Measurements from ENCODE around the gene RBM20.
"Not testable (repeated sequence)": the region's sequence is repeated elsewhere in the genome, so short reads cannot be mapped to it uniquely, and the experiment has no call there.

The RBM20 gene

DNA sequence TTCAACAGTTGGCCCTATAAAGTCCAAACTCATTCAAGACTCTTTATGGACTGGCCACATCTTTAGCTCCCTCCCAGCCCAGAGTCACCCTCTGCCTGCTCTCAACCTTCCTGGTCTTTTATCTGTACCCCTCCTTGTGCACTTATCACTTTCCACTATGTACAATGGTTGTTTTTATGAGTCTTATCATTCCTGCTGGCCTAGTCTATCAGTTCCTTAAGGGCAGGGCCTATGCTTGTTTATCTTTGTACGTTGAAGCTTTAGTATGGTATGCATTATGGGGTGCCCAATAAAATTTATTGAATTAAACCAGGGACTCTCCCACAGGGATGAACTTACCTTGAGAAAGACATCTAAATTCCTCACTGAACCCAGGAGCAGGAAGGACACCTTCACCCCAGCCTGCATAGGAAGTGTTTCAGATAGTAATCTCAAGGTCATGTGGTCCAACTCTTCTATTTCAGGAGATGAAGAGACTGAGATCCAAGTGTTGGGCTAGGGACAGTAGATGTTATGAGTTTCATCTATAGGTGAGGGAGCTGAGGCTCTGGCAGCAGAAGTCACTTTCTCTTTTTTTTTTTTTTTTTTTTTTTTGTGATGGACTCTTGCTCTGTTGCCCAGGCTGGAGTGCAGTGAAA, 214.3 kb downstream of the RBM20 start:
- DNase-seq: no peak

DNA sequence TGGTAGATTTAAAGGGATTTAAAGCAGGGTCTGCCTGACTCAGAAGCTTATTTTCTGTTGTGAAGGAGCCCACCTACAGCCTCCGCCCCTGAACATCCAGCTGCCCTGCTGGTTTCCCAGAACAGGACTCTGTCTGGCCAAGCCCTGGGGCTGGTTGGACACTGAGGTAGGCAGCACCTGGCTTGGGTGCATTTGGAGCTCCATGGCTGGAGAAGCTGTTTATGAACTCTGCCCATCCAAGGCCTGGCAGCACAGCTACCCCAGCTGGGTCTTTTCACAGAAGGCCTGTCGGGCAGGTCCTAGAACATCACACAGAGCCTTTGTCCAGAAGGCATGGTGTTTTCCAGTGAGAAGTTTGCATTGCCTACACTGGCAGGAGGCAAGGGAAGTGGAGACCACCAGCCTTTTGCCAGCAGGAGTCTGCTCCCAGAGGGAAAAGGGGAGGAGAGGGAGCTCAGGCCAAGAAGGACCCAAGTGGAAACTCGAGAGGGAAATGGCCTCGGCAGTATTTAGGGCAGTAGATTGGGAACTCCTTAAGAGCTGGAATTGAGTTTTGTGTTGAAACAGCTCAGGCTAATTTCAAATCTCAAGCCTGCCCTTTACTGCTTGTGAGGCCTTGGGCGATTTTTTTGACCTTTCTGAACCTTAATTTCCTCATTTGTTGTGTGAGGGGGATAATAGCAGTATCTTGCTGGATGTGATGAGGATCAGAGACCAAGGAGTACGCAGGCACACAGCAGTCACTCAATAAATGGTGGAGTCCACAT, 215.3 kb downstream of the RBM20 start:
- DNase-seq: no peak

DNA sequence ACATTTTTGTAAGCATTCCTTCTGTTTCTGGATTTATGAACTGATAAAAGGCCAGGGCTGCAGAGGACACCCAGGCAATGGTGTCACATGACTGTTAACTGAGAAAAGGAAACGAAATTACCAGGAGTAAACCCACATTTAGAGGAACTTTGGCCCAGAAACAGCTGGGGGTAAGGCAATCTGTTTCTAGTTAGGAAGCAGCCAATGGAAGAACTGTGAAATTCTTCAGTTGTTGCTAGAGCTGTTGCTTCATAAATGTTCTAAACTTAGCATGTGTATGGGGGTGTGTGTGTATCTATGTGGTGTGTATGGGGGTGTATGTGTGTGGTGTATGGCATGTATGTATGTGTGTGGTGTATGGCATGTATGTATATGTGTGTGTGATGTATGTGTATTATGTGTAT, 215.8 kb downstream of the RBM20 start:
- DNase-seq: no peak

DNA sequence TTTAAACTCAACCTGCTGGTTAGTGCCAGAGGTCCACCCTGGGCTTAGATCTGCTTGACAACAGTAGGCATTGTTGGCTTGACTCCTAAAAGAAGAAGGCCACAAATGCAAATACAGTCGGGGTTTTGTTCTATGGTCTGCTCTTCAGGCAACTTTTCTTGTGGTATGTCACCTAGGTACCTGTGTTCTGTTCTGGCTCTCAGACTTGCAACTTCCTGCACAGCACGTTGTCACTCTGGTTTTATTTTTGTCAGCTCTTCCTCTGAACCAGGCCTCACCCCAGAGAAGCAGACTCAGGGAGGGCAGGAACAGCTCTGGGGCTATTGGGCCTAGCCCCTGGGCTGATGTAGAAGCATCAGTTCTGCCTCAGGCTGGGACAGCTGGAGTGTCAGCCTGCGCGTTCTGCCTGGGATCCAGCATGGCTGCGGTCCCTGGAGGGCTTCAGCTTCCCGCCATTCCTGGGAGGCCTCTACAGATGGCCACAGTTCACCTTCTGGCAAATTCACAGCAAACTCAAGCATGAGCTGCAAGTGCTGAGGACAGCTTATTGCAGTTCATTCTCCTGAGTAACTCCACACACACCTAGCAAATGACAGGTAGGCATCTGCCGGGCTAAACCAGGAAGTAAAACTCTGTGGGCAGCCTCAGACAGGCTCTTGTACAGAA, 216.6 kb downstream of the RBM20 start:
- DNase-seq: peak in 1 of 2 experiments; percentile 18

DNA sequence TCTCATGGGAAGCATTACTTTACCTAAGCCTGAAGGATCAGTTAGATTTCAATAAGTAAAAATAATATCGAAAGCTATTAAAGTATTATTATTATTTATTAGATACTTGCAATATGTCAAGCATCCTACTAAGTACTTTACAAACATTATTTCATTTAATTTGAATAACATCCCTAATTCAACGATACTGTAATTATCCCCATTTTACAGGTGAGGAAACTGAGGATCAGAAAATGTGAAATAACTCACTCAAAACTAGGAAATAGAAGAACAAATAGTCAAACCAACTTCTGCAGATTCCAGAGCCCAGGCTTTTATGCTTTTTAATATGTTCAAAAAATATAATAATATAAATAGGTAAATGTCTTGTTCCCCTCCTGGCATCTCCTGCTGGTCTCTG, 217.3 kb downstream of the RBM20 start:
- no peak for DNase-seq

DNA sequence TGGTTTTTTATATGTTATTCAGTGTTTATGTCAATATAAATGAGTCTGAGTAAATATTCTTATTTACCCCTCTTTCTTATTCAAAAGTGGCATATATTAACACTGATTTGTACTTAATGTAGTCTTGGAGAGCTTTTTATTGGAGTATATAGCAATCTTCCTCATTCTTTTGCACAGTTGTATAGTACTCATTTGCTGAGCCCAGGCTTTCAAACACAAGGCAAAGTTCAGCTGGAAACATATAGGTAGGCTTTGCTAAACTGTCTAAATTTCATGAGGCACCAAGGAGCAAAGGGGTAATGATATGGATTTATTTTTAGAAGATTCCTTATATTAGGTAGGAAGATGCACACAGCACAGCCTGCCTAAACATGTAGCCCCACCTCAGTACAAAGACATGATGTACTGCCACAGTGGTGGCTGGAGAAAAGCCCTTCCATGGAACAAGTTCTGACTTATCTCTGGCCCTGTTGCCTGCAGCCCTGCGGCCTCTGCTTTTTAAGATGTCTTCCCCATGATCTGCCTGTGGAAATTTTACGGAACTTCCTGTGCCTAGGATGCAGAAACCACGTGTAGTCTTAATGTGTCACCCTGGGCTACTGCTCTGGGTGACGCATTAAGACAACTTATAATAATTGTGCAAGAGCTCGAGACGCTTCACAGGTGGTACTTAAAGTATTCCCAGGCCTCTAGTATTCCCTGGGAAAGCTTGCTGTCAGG, 218.0 kb downstream of the RBM20 start:
- no peak for DNase-seq

DNA sequence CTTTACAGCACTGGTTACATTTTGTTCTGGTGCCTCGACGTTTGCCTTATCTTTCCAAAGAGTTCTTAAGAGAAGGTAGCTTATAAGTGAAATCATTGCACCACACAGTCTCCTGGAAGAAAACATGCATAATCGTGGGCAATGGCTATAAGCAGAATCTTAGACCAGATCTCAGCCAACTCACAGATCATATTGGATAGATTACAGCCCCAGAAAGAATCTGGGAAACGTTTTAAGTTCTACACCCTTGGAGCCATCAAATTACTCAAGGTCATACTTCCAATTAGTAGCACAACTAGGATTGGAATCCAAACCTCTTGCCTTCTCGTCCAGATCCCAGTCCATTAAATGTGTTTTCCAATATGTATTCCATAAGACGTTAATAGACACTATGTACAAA, 218.8 kb downstream of the RBM20 start:
- no peak for DNase-seq

DNA sequence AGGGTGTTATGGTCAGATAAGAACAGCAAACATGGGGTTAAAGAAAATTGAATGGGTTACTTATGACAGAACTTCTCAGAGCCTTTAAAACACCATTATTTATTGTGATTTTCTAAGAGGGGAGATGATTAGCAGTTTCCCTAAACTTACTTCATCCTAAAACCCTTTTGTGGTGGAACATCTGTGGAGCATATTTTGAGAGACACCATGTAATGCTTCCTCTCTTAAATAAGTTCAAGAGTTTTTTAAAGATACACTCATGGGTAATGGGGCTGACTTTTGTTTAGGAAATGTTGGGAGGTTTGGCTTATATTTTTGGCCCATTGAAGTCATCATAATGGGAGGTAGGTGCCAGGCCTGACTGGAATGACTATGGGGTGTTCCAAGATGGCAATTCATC, 219.2 kb downstream of the RBM20 start:
- DNase-seq: no peak

DNA sequence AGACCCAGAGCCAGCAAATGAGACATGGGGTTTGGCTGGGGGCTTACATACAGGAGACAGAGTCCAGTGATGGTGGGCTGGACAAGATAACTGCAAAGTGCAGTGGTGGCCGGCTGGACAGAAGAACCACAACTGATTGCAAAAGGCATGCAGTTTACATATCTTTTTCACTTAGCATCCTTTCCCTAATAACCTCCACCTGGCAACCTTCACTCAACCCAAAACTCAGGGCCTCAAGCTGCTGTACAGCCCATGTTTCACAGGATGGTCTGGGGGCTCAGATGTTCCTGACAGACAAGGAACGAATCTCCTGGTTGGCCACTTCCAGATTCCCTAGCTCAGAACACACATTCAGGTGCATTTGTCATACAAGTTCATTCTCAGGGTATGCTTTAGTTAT, 219.8 kb downstream of the RBM20 start:
- DNase-seq: no peak

DNA sequence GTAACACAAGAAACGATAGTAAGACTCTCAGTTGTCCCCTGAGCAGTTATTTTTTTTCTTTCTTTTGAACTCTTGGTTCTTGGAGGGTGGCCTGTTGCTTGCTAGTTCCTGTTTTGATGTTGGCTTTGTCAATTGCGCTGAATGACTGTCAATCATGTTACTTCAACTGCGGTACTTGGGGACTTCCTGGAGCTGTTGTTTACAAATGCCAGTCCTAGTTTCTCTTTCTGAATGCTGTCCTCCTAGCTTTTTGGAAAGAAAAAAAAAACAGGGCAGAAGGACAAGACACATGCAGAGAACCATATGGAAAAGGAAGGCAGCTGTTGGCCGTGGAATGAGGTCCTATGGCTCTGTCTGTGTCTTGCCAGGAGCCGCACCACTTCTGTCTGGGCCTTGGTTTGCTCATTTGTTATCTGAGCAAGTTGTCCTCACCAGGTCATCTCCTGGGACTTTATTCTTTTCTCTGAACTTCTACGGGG, 220.6 kb downstream of the RBM20 start:
- no peak for DNase-seq

DNA sequence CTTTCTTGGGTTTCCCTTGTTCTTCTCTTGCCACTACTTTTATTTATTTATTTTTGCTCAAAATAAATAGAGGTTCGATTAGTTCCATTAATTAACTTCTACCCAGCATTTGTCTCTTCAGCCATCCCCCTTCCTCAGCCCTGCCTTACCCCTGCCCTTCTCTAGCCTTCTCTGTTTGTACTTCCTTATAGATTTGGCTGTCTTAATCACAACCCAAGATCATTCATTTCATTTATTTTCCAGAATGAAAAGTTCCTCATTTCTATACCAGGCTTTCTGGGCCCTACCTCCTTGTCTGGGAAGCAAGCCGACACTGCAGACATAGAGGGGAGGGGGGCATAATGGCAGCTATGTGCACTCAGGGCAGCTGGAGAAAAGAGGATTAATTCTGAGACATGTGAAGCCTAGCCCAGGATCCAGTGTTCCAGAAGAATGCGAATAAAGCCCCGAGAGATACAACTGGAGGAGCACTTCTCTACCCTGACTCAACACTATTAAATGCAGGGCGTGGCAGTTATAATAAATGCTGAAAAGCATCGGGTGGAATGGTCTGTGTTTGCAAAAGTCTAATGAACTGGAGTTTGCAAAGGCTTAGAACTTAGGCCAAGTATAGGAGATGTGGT, 221.2 kb downstream of the RBM20 start:
- peak; percentile 26 to 60 for DNase-seq

DNA sequence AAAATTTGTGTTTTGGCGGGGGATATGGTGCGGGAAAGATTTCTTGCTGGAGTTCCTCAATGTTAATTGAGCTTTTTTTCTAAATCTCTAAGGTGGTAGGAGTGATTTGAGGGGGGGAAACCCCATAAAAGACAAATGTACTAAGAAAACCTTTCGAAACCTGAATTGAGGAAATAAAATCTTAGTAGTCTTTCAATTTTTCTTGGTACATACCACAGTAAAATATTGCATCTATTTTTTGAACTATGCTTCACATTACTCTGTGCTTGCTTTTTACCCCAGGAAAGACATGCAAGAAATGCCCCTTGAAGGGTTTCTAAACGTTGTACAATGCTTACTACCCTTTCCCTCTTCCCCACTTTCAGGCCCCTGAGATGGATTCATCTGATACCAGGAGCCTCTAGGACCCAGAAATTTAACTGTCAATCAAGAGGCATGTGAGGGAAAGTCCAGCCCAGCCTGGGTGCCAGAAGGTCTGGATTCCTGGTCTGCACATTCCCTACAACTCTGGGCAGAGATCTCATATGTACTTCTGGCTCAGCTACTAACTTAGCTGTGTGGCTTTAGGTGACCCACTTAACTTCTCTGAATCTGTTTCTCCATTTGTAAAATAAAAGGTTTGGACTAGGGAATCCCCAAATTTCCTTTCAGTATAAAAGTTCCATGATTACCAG, 221.8 kb downstream of the RBM20 start:
- DNase-seq: no peak

DNA sequence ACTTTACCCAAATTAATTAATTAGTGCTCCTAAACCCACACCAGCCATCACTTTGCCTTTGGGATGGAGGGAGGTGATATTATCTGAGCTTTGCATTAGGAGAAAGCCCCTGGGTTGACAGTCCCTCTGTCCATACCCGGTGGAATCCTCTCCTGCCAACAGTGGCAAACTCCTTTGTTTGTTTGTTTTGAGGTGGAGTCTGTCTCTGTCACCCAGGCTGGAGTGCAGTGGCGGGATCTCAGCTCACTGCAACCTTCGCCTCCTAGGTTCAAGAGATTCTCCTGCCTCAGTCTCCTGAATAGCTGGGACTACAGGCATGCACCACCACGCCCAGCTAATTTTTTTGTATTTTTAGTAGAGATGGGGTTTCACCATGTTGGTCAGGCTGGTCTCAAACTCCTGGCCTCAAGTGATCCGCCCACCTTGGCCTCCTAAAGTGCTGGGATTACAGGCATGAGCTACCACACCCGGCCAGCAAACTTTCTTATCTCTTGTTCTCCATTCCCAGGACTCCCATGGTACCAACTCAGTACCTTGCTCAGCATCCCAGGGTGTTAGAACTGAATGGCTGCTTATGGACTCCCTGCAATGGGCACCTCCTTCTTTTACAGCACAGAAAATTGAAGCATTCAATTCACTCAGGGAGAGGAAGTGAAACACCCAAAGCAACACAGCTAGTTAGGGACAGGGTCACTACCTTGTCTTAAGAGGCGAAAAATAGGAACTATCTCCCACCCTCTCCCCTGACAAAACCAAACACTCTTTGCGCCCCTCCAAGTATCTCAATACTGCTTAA, 223.1 kb downstream of the RBM20 start:
- not testable (repeated sequence) for DNase-seq

DNA sequence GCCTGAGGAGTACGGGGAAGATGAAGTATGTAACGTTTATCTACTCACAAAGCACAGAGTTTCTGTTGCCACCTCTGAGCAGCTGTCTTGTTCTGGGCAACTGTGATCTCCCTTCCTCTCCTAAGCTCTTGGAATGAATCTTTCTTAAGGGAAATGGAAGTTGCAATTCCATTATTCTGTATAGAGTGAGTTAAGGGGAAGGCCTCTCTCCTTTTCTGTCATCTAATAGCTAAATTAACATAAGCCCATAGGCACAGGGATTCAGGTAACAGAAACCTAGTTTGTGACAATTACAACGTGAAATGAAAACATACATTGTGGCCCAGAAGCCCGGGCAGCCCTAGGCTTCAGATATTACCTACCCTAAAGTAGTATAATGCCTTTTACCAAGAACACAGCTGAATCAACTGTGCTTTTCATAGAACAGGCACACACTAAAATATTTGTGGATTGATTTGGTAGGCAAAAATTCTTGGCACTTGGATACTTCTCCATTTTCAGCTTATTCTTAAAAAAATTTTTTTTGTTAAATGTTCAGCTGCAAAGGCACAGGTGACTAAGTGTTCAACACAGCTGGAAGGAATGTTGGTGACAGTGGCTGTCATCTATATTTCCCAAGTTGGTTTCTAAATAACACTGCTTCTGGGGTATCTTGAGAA, 223.8 kb downstream of the RBM20 start:
- DNase-seq: no peak

DNA sequence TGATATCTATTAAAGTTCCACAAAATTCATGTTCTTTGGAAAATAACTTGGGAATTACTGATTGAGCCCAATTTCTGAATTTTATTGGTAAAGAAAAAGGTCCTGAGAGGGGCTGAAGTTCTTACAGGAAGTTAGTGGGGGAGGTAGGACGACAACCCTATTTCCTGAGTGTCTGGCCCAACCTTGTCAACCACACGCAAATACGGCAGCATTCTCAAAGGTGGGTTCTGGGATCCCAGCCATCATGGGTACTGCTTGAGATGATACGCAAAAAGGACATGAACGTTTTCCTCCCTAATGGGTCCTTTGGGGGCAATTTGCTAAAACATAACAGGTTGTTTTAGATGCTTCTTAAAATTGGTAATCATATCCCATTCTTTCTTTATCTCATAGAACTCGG, 224.8 kb downstream of the RBM20 start:
- no peak for DNase-seq

DNA sequence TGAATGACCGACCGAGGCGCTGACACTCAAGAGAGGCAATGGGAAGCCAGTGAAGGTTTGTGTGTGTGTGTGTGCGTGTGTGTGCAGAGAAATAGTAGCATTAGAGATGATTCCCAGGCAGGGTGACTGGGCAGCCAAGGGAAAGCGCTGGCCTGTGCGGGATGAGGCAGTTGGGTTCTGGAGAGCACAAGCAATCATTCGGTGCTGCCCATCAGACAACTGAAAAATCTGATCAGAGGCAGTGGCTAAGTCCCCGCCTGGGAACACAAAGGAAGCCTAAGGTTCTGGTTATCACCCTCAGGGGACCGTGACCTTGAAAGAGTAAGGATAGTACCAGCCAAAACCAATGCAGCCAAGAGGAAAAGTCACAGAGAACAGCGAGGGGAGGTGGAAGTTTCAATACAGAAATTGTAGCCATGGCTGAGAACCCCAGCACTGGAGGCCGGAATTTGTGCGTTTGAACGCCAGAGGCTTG, 226.7 kb downstream of the RBM20 start:
- DNase-seq: no peak

DNA sequence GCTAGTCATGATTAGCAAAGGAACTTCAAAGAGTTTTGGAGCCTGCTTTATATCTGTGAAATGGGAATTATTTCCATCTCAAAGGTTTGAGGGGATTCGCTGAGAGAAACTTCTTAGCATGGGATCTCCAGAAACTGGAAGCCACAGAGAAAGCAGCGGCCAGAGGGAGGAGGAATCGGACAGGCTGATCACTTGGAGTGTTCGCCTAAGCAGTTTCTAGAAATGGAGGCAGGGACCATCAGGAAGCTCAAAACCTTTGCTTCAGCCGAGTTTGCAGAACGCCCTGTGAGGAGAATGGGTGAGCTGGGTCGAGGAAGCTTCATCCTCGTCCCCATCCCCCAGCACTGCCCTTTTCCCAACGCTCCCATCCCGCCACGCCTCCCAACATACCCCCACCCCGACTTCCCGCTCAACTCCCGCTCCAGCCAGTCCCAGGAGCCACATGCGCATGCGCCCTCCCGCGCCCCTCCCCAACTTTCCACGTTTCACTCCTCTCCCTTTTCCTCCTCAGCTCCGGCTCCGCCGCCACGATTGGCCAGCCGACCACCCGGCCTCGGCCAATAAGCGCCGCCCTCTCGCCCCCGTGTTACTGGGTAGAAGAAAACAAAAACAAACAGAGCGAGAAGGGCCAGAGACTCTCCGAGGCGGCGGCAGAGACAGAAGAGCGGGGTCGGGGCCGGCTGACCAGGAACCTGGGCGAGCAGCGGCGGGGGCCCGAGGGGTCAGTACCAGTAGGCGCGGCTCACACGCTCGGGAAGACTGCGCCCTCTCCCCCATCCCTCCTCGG, 227.4 kb downstream of the RBM20 start, which contains the start of gene PDCD4:
Gene PDCD4 (plus strand): TSS at position 631 of the 787 bp plus-strand sequence. CDS start 4,100 bp downstream, outside the sequence.
- peak; percentile 79 to 90 for DNase-seq

DNA sequence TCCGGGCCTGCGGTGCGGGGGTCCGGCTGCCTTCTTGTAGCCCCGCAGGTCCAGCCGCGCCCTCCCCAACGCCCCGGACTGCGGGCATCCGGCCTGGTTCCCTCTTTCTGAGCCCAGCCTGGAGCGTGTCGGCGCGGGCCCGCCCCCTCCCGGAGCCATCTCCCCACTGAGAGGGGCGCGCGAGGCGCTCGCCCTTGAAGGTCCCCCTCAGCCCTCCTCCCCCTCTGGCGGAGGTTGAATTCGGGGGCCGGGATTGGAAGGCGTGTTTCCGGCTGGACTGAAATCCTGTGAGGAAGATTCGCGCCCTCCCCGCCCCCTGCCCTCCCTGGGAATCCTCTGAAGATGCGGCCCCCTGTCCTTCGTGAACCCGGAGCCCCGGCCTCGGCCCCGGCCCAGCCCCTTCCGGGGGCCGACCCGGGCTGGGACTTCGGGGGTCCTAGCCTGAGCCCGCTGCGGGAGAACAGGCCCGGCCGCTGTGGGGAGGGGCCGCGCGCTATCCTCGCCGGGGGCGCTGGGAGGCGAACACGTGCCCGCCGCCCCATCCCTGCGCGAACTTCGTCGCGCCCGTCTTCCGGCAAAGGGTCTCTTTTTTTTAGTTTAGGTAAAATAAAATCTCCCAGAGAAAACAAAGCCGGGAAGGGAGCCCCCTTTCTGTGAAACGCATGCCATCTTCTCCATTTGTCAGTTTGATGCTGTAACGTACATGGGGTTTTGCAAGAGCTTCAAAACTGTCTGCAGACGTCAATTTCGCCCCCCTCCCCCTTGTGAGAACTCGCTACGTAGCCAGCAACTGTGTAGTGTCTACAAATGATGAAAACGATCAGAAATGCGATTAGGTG, 228.2 kb downstream of the RBM20 start:
- DNase-seq: peak; percentile 60 to 82
